Fibroblast of villous mesenchyme (primary cell): ENCODE measurements around the gene CTNNA3. TPM values are rescaled to one million over a fixed set of nuclear protein-coding genes. Genes with fewer than 3 reads are reported as not detected.

Experiments
- DNase-seq: peaks from one replicate; pipeline ENCODE4 v3.0.0-alpha.2; 2010; ENCODE audit warnings: low read depth
- H3K4me3 ChIP-seq: 2 replicates; pipeline ENCODE4 v1.5.1; 2011; ENCODE audit warnings: low read depth, mild to moderate bottlenecking, low read length
- CTCF ChIP-seq: IDR thresholded peaks from 2 replicates; pipeline ENCODE4 v1.5.1; 2012; ENCODE audit warnings: low read depth, mild to moderate bottlenecking, low read length; ENCODE audit not compliant: insufficient read depth
- total RNA-seq: library from RNA; depleted of rRNA; stranded (reverse); fragments of >200 nt; gene quantifications from 2 replicates; pipeline ENCODE4 v1.2.3, GENCODE V29; 2012

The CTNNA3 gene
- total RNA-seq, 1 donor: not detected

DNA sequence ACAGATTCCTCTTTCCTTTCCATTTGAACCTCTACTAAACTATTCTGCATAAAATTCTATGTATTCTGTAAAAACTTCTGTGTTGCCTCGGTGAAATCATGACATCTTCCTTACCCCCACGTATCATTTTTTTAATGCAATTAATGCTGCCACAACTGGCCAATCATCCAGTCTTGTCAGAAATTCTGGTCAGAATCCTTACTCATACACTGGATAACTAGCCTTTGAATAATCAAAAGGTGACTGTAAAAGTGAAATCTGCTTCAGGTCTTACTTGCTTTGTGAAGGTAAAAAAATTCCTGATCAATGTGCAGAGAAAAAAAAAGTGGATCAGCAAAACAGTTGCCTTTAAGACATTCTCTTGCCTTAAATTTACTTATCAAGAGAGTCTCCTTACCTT lies 859.2 kb downstream of the CTNNA3 start:
- TF ChIP-seq CTCF: no peak
- H3K4me3 ChIP-seq: no peak overlapping the region
- DNase-seq: no peak

- TF ChIP-seq CTCF: no peak
Measured at GRCh38 chr10:66836057-66836456, 859.9 kb downstream of the CTNNA3 start.

DNA sequence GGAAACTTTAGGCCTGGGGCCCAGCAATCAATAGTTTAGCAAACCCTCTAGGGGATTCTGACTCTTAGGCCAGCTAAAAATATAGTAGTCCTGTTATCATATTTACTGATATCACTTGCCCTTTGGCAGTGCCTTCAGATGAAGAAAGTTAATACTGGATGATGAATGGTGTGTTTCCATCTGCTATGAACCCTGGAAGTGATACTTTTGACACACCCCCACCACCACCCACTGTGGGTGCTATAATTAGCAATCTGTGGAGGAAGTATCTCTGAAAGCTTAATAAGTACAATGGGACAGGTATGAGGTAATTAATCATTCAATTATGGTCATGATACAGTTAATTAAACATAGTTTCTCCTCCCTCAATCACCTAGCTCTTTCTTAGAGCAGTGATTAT lies 860.6 kb downstream of the CTNNA3 start:
- no peak for DNase-seq
- H3K4me3 ChIP-seq: no peak overlapping the region
- no peak for TF ChIP-seq CTCF

More at GRCh38 chr10:66836057-66836456, 859.9 kb downstream of the CTNNA3 start:
- no peak overlapping the region for H3K4me3 ChIP-seq
- peak; percentile 34 for DNase-seq

DNA sequence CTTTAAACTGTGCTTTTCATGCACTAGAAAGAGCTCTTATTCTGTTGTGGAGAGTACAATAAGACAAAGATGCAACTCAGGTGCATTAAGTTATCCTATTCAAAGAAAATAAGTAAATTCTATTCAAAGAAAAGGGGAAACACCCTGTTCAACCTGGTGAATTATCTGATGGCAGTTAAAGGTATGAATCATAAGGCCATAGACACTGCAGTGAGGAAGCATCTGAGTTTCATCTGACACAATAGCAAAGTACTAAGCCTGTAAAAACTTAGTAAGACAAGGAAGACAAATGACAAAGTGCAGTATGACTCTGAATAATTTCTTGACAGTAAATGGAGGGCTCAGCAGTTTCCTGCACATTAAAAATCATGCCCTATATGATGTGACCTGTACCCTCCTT lies 861.2 kb downstream of the CTNNA3 start:
- no peak for DNase-seq
- TF ChIP-seq CTCF: no peak
- H3K4me3 ChIP-seq: no peak overlapping the region

DNA sequence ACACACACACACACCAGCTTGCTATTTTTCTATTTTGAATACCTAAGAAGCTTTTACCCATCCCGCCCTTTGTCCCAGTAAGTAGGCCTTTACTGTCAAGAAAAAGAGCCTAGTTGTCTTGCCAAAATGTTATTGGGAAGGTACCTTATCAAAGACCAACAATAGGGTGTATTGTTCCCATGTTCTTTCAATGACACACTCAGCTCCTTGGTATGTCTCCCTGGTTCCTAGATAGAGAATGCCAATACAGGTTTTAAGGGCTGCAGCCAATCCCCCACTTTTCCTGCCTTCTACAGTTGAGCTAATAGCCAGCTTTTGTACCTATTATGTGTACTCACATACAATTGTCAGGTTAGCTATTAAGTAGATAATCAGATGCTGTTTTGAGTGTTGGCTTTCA lies 862.1 kb downstream of the CTNNA3 start:
- no peak overlapping the region for H3K4me3 ChIP-seq
- no peak for TF ChIP-seq CTCF
- no peak for DNase-seq

DNA sequence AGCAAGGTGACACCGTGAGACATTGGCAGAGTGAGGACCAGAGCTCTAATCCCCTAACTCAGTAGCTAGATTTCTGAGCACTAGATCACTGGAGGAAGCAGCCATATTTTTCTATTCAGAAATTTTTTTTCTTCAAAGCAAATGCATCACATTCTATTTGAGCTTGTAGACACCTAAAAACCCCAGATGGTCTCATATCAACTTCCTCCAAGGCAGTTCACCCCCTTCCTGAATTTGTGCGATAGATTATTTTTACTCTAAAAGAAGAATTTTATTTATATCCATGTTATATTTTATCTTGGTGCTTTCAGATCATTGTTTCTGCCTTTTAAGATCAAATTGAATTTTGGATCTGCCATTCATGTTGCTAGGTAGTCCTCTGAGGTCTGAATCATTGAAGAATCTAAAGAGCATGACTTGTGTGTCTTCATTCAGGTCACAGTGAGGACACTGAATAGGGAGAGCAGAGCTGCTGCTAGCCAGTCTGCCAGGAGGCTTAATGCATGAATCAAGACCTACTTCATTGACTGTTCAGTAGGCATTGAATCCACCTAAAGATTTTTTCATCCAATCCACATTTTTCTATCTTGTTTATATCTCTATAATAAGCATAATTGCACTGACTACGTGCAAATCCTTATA lies 863.1 kb downstream of the CTNNA3 start:
- DNase-seq: no peak
- TF ChIP-seq CTCF: no peak
- H3K4me3 ChIP-seq: no peak overlapping the region

- no peak overlapping the region for H3K4me3 ChIP-seq
- DNase-seq: no peak
- no peak for TF ChIP-seq CTCF
Measured at GRCh38 chr10:66828957-66829356, 867.0 kb downstream of the CTNNA3 start.
